A549 (cell line): ENCODE measurements around the gene ZNF365. TPM values are rescaled to one million over a fixed set of nuclear protein-coding genes. Genes with fewer than 3 reads are reported as not detected.

Experiments used
- ATAC-seq, 2 experiments: fragments of 200-7000 bp in 1 of 2; fragments of >200 bp in 1 of 2; cut with Nextera tagmentation in 1 of 2; cut with Tn5 transposase in 1 of 2; 3 replicates each; pipeline versions ENCODE4 v1.8.0 to v1.9.1; 2018 to 2020; ENCODE audit warnings: mild to moderate bottlenecking in 1 of 2, moderate library complexity in 1 of 2
- CTCF ChIA-PET: fragments of 300-600 bp; sonication (Branson Sonifier 250); formaldehyde crosslinking; extraction: SDS; loops from one replicate; lab custom pipeline; 2021; ENCODE audit warnings: antibody characterized with exemption, inconsistent platforms; lab: Yijun Ruan, JAX
- POLR2A ChIA-PET: fragments of 350-600 bp; formaldehyde crosslinking; extraction: SDS; loops from one replicate; lab custom pipeline; 2021; ENCODE audit warnings: antibody characterized with exemption, inconsistent platforms; lab: Yijun Ruan, JAX
- DNase-seq, 2 experiments: peaks; one replicate each; pipeline versions ENCODE4 v3.0.0 to v3.0.0-alpha.2; 2011 to 2016; ENCODE audit warnings: low read depth in 1 of 2, low spot score in 1 of 2
- FAIRE-seq: peaks from 2 replicates; lab custom pipeline; 2011; peaks lifted over from hg19 to GRCh38; lab: Jason Lieb, UNC
- H3K27ac ChIP-seq, 2 experiments: fragments of >200 bp; sonication (Bioruptor Twin); formaldehyde crosslinking; 3 replicates each; pipeline ENCODE4 v1.5.1; 2016 to 2017
- H3K4me1 ChIP-seq: fragments of >200 bp; sonication (Bioruptor Twin); formaldehyde crosslinking; 3 replicates; pipeline ENCODE4 v1.6.1; 2016
- H3K4me2 ChIP-seq: fragments of >200 bp; sonication (Bioruptor Twin); formaldehyde crosslinking; 3 replicates; pipeline ENCODE4 v1.6.1; 2016
- H3K4me3 ChIP-seq: fragments of >200 bp; sonication (Bioruptor Twin); formaldehyde crosslinking; 3 replicates; pipeline ENCODE4 v1.5.1; 2016
- H3K9me3 ChIP-seq: fragments of >200 bp; sonication (Bioruptor Twin); formaldehyde crosslinking; 3 replicates; pipeline ENCODE4 v1.6.1; 2016
- CEBPB ChIP-seq, 2 experiments: fragments of >200 bp in 1 of 2; sonication (Bioruptor Twin) in 1 of 2; formaldehyde crosslinking in 1 of 2; IDR thresholded peaks; 2 replicates each; pipeline ENCODE4 v1.6.1; 2012 to 2016
- CHD2 ChIP-seq: fragments of 150-350 bp; IDR thresholded peaks from 2 replicates; pipeline ENCODE4 v1.6.1; 2014; ENCODE audit warnings: low read length; ENCODE audit not compliant: partially characterized antibody
- CTCF ChIP-seq: fragments of >200 bp; sonication (Bioruptor Twin); formaldehyde crosslinking; IDR thresholded peaks from 3 replicates; pipeline ENCODE4 v1.5.1; 2016
- EHMT2 ChIP-seq: fragments of 200-600 bp; sonication (generic); IDR thresholded peaks from 2 replicates; pipeline ENCODE4 v1.6.1; 2016; ENCODE audit warnings: antibody characterized with exemption, low read depth, mild to moderate bottlenecking, moderate library complexity
- ESRRA ChIP-seq: fragments of 150-350 bp; IDR thresholded peaks from 2 replicates; pipeline ENCODE4 v1.6.1; 2014; ENCODE audit warnings: mild to moderate bottlenecking, low read length, borderline replicate concordance
- FOXS1 ChIP-seq: fragments of 250-450 bp; sonication (Bioruptor Pico); IDR thresholded peaks from 2 replicates; pipeline ENCODE4 v1.5.0; 2020; ENCODE audit warnings: mild to moderate bottlenecking, moderate library complexity
- HEYL ChIP-seq: fragments of 250-450 bp; sonication (Bioruptor Pico); IDR thresholded peaks from 2 replicates; pipeline ENCODE4 v1.8.0; 2021; ENCODE audit warnings: mild to moderate bottlenecking, moderate library complexity
- HOXB13 ChIP-seq: fragments of 250-450 bp; sonication (Bioruptor Pico); IDR thresholded peaks from 2 replicates; pipeline ENCODE4 v1.5.0; 2020; ENCODE audit warnings: low read depth, mild to moderate bottlenecking, moderate library complexity
- MAZ ChIP-seq: fragments of 150-350 bp; IDR thresholded peaks from 2 replicates; pipeline ENCODE4 v1.6.1; 2014; ENCODE audit warnings: antibody characterized with exemption, low read depth, low read length, borderline replicate concordance
- RARB ChIP-seq: fragments of 250-450 bp; sonication (Bioruptor Pico); IDR thresholded peaks from 2 replicates; pipeline ENCODE4 v1.8.0; 2021; ENCODE audit warnings: mild to moderate bottlenecking, moderate library complexity
- REST ChIP-seq: fragments of 200-600 bp; sonication (generic); IDR thresholded peaks from 2 replicates; pipeline ENCODE4 v1.6.1; 2016; ENCODE audit warnings: antibody characterized with exemption, mild to moderate bottlenecking, moderate library complexity
- RFX5 ChIP-seq: fragments of 450-650 bp; IDR thresholded peaks from 2 replicates; pipeline ENCODE4 v1.7.1; 2014; ENCODE audit warnings: antibody characterized with exemption, mild to moderate bottlenecking, moderate library complexity
- RNF2 ChIP-seq: fragments of 200-600 bp; sonication (generic); IDR thresholded peaks from 2 replicates; pipeline ENCODE4 v1.6.1; 2016; ENCODE audit warnings: low read depth, mild to moderate bottlenecking, antibody characterized with exemption, moderate library complexity, borderline replicate concordance
- SMC3 ChIP-seq: fragments of >200 bp; sonication (Bioruptor Twin); formaldehyde crosslinking; IDR thresholded peaks from 3 replicates; pipeline ENCODE4 v1.6.1; 2018; ENCODE audit warnings: inconsistent platforms
- TFCP2L1 ChIP-seq: fragments of 250-450 bp; sonication (Bioruptor Pico); IDR thresholded peaks from 2 replicates; pipeline ENCODE4 v1.5.0; 2021; ENCODE audit warnings: mild to moderate bottlenecking
- USF2 ChIP-seq: fragments of 450-650 bp; IDR thresholded peaks from 2 replicates; pipeline ENCODE4 v1.6.1; 2014; ENCODE audit warnings: antibody characterized with exemption
- ZC3H11A ChIP-seq: fragments of 450-650 bp; IDR thresholded peaks from 2 replicates; pipeline ENCODE4 v1.6.1; 2014; ENCODE audit warnings: antibody characterized with exemption, mild to moderate bottlenecking
- ZFP36 ChIP-seq: fragments of 450-650 bp; IDR thresholded peaks from 2 replicates; pipeline ENCODE4 v1.6.1; 2014; ENCODE audit warnings: borderline replicate concordance; ENCODE audit not compliant: partially characterized antibody
- ZNF302 ChIP-seq: fragments of 250-450 bp; sonication (Bioruptor Pico); IDR thresholded peaks from 2 replicates; pipeline ENCODE4 v1.9.0; 2021; ENCODE audit warnings: inconsistent platforms, mild to moderate bottlenecking, moderate library complexity
- WGBS: methylation state at CpG from one replicate; pipeline ENCODE4 v1.1.6; 2017; ENCODE audit errors: missing lambda C conversion rate; 5-methylcytosine and 5-hydroxymethylcytosine counted together
- polyA plus RNA-seq, 4 experiments: library from polyadenylated mRNA; depleted of rRNA in 3 of 4; stranded (reverse); fragments of >200 nt; fragmentation: RNase III in 1 of 4; extraction: RNeasy Plus Mini Kit Qiagen cat#74134 plus additional on column Dnase treatment in 1 of 4; gene quantifications; 2 replicates in 3 of 4; 3 replicates in 1 of 4; pipeline ENCODE4 v1.2.3, GENCODE V29; 2011 to 2017

The ZNF365 gene
- polyA plus RNA-seq, 2 of the 4 experiments (the other 2 are of a cell fraction), result 1.3 to 1.5 TPM

GRCh38 chr10:62446627-62447026 is 72.5 kb downstream of the ZNF365 start:
- ATAC-seq (no peak), FAIRE-seq (no peak)
- CTCF ChIA-PET, result interaction anchor here (0.9 to 3.2 kb wide), 2 partner anchors 9 to 30 kb away, joined by 3 to 28 read pairs; no protein-coding TSS in a partner anchor

GRCh38 chr10:62450912-62451610 is 76.9 kb downstream of the ZNF365 start:
- POLR2A ChIA-PET, result no interaction called here
- Histone ChIP-seq H3K9me3 (no peaks in the 10 kb centered on the region), H3K4me2 (no peak overlapping the region), H3K4me3 (no peak overlapping the region), H3K4me1 (peaks cover 12% of the 10 kb centered on the region), H3K27ac (no peak overlapping the region)
- FAIRE-seq (no peak), ATAC-seq (no peak), DNase-seq (no peak)
- 54% methylated on average over 6 of the region's 6 CpGs for WGBS
- TF ChIP-seq TFCP2L1 (CRISPR knock-in tag), result no peak
- CTCF ChIA-PET, result interaction anchor here (1.2 to 3.0 kb wide), 2 partner anchors 12 to 13 kb away, joined by 4 to 24 read pairs; no protein-coding TSS in a partner anchor

More at GRCh38 chr10:62446627-62447026, 72.5 kb downstream of the ZNF365 start:
- DNase-seq, result no peak
- POLR2A ChIA-PET, result no interaction called here
- TF ChIP-seq RARB (CRISPR knock-in tag), result no peak
- TF ChIP-seq ZFP36, result no peak
- no peak for TF ChIP-seq USF2
- no peak for TF ChIP-seq CHD2
- no peak for TF ChIP-seq MAZ
- TF ChIP-seq HEYL (CRISPR knock-in tag), result no peak
- no peak for TF ChIP-seq CEBPB (IDR thresholded peaks at IDR 0.05)
- no peak for TF ChIP-seq FOXS1 (CRISPR knock-in tag)
- TF ChIP-seq ZNF302 (CRISPR knock-in tag), result no peak
- TF ChIP-seq HOXB13 (CRISPR knock-in tag), result no peak
- no peak for TF ChIP-seq REST
- no peak for TF ChIP-seq EHMT2
- TF ChIP-seq ZC3H11A, result no peak
- no peak for TF ChIP-seq CTCF
- TF ChIP-seq SMC3, result no peak
- Histone ChIP-seq H3K4me1 (no peaks in the 10 kb centered on the region), H3K4me2 (no peak overlapping the region), H3K4me3 (no peak overlapping the region), H3K27ac (no peak overlapping the region), H3K9me3 (no peaks in the 10 kb centered on the region)
- 66% methylated on average over 5 of the region's 5 CpGs for WGBS

- CTCF ChIA-PET, result interaction anchor here (1.2 to 3.0 kb wide), 2 partner anchors 11 to 14 kb away, joined by 4 to 24 read pairs; no protein-coding TSS in a partner anchor
Measured at GRCh38 chr10:62451611-62451975, 77.4 kb downstream of the ZNF365 start.

More at GRCh38 chr10:62451611-62451975, 77.4 kb downstream of the ZNF365 start:
- no peaks in the 10 kb centered on the region for H3K9me3 ChIP-seq
- H3K4me1 ChIP-seq, result peaks cover 12% of the 10 kb centered on the region
- no peak for FAIRE-seq
- TF ChIP-seq ZC3H11A (no peak), CEBPB (IDR thresholded peaks at IDR 0.05) (no peak), RFX5 (no peak), ESRRA (no peak), RNF2 (no peak)
- ATAC-seq, result no peak
- POLR2A ChIA-PET, result no interaction called here
- H3K4me3 ChIP-seq, result no peak overlapping the region
- no peak overlapping the region for H3K27ac ChIP-seq
- DNase-seq, result no peak
- no peak overlapping the region for H3K4me2 ChIP-seq
- WGBS, result 100% methylated on average over 2 of the region's 2 CpGs
